ENCODE measurements around the gene CST11.

Gene CST11

GRCh38 chr20:23419995-23420901, 32.4 kb downstream of the CST11 start:
- peak; percentile 50 to 59 for DNase-seq

- no peak for DNase-seq
Measured at GRCh38 chr20:23419657-23419994, 33.0 kb downstream of the CST11 start.

- DNase-seq = no peak
Measured at GRCh38 chr20:23417861-23418260, 34.8 kb downstream of the CST11 start.

GRCh38 chr20:23415959-23416583, 36.6 kb downstream of the CST11 start:
- no peak for DNase-seq

GRCh38 chr20:23415555-23415954, 37.1 kb downstream of the CST11 start:
- DNase-seq = no peak

- DNase-seq = no peak
Measured at GRCh38 chr20:23414526-23415188, 38.0 kb downstream of the CST11 start.

GRCh38 chr20:23413862-23414422, 38.7 kb downstream of the CST11 start:
- no peak for DNase-seq

GRCh38 chr20:23412026-23412425, 40.6 kb downstream of the CST11 start:
- DNase-seq = no peak

GRCh38 chr20:23410916-23411695, 41.6 kb downstream of the CST11 start:
- no peak for DNase-seq

- no peak for DNase-seq
Measured at GRCh38 chr20:23409800-23410199, 42.9 kb downstream of the CST11 start.

- DNase-seq = no peak
Measured at GRCh38 chr20:23408957-23409356, 43.7 kb downstream of the CST11 start.

- no peak for DNase-seq
Measured at GRCh38 chr20:23407781-23408464, 44.8 kb downstream of the CST11 start.

GRCh38 chr20:23406880-23407279, 45.8 kb downstream of the CST11 start:
- no peak for DNase-seq

- no peak for DNase-seq
Measured at GRCh38 chr20:23404196-23404595, 48.5 kb downstream of the CST11 start.

- no peak for DNase-seq
Measured at GRCh38 chr20:23403751-23404150, 48.9 kb downstream of the CST11 start.

- no peak for DNase-seq
Measured at GRCh38 chr20:23401051-23401450, 51.6 kb downstream of the CST11 start.
